HFFc6 (cell line): Measurements from ENCODE around the gene CLPTM1L. TPM values are rescaled to one million over a fixed set of nuclear protein-coding genes. Genes with fewer than 3 reads are reported as not detected.
"Not testable (repeated sequence)": the region's sequence is repeated elsewhere in the genome, so short reads cannot be mapped to it uniquely, and the experiment has no call there.

ENCODE experiments used
- DNase-seq: peaks from one replicate; pipeline ENCODE4 v3.0.0-alpha.2; 2018
- H3K27ac Mint-ChIP-seq: 2 replicates; pipeline ENCODE4 v1.8.0; 2020; ENCODE audit warnings: mild to moderate bottlenecking, mixed read lengths
- H3K27me3 Mint-ChIP-seq: 2 replicates; pipeline ENCODE4 v1.8.0; 2021; ENCODE audit warnings: mild to moderate bottlenecking, moderate library complexity, mixed read lengths; ENCODE audit not compliant: insufficient read depth
- H3K36me3 Mint-ChIP-seq: 2 replicates; pipeline ENCODE4 v1.8.0; 2021; ENCODE audit warnings: low read depth, mixed read lengths
- H3K4me1 Mint-ChIP-seq: 2 replicates; pipeline ENCODE4 v1.8.0; 2020; ENCODE audit warnings: low read depth, mixed read lengths
- H3K4me3 Mint-ChIP-seq: 2 replicates; pipeline ENCODE4 v1.8.0; 2020; ENCODE audit warnings: mild to moderate bottlenecking, moderate library complexity, mixed read lengths
- H3K9me3 Mint-ChIP-seq: 2 replicates; pipeline ENCODE4 v1.8.0; 2020; ENCODE audit warnings: mild to moderate bottlenecking, mixed read lengths
- CTCF ChIP-seq: fragments of 200-600 bp; sonication (generic); IDR thresholded peaks from 2 replicates; pipeline ENCODE4 v1.5.0; 2021; ENCODE audit warnings: antibody characterized with exemption, mild to moderate bottlenecking
- total RNA-seq, 6 experiments: library from RNA; stranded (reverse); fragmentation: NEBNext Ultra II Directional; extraction: Animal tissue kit (Norgen Biotek cat#: 25700); gene quantifications; 2 replicates in 1 of 6; 3 replicates in 5 of 6; pipeline ENCODE4 v1.2.3, GENCODE V29; 2021

The CLPTM1L gene
- total RNA-seq, 6 experiments from 2014 or later, result 119 to 164 (median 143) TPM

- Mint-ChIP-seq H3K9me3 (peaks cover 31% of the 10 kb centered on the region), H3K4me1 (no peaks in the 10 kb centered on the region), H3K36me3 (peaks cover 10% of the 10 kb centered on the region; the same call in 1 of the 2 replicates), H3K27ac (no peak overlapping the region), H3K27me3 (peaks cover 26% of the 10 kb centered on the region), H3K4me3 (no peak overlapping the region)
- DNase-seq, result no peak
- no peak for TF ChIP-seq CTCF
Observed at GRCh38 chr5:1285141-1285540, 59.8 kb downstream of the CLPTM1L start.

GRCh38 chr5:1284336-1284970 lies 60.4 kb downstream of the CLPTM1L start:
- not testable (repeated sequence) for H3K36me3 Mint-ChIP-seq, H3K4me1 Mint-ChIP-seq, H3K4me3 Mint-ChIP-seq, H3K27ac Mint-ChIP-seq, DNase-seq
- Mint-ChIP-seq H3K27me3 (peaks cover 26% of the 10 kb centered on the region), H3K9me3 (peaks cover 34% of the 10 kb centered on the region)

- H3K4me3 Mint-ChIP-seq, H3K27ac Mint-ChIP-seq, DNase-seq, H3K36me3 Mint-ChIP-seq, H3K4me1 Mint-ChIP-seq: not testable (repeated sequence)
- Mint-ChIP-seq H3K27me3 (peaks cover 25% of the 10 kb centered on the region), H3K9me3 (peaks cover 31% of the 10 kb centered on the region)
Observed at GRCh38 chr5:1283729-1284041, 61.2 kb downstream of the CLPTM1L start.

GRCh38 chr5:1282993-1283728 lies 61.7 kb downstream of the CLPTM1L start:
- H3K9me3 Mint-ChIP-seq, result peaks cover 31% of the 10 kb centered on the region
- peaks cover 21% of the 10 kb centered on the region for H3K27me3 Mint-ChIP-seq
- not testable (repeated sequence) for DNase-seq, H3K36me3 Mint-ChIP-seq, H3K4me1 Mint-ChIP-seq, H3K27ac Mint-ChIP-seq, H3K4me3 Mint-ChIP-seq

GRCh38 chr5:1282131-1282992 lies 62.5 kb downstream of the CLPTM1L start:
- Mint-ChIP-seq H3K27me3 (peaks cover 18% of the 10 kb centered on the region), H3K4me1 (no peaks in the 10 kb centered on the region), H3K36me3 (0 out of 2 replicates have a peak, but pooled peaks cover 6% of the 10 kb centered on the region), H3K4me3 (peak overlapping the region; percentile 86), H3K27ac (peak overlapping the region; percentile 89), H3K9me3 (peaks cover 31% of the 10 kb centered on the region)
- DNase-seq, result peak; percentile 64
- no peak for TF ChIP-seq CTCF

- no peak overlapping the region for H3K4me3 Mint-ChIP-seq
- H3K9me3 Mint-ChIP-seq, result peaks cover 33% of the 10 kb centered on the region
- H3K36me3 Mint-ChIP-seq, result 0 out of 2 replicates have a peak, but pooled peaks cover 6% of the 10 kb centered on the region
- TF ChIP-seq CTCF, result no peak
- no peaks in the 10 kb centered on the region for H3K4me1 Mint-ChIP-seq
- no peak for DNase-seq
- H3K27me3 Mint-ChIP-seq, result peaks cover 18% of the 10 kb centered on the region
- no peak overlapping the region for H3K27ac Mint-ChIP-seq
Observed at GRCh38 chr5:1281038-1281882, 63.6 kb downstream of the CLPTM1L start.
